Colonic mucosa (tissue), 4 donors: Measurements from ENCODE around the gene ZBTB34. TPM values are rescaled to one million over a fixed set of nuclear protein-coding genes. Genes with fewer than 3 reads are reported as not detected.

Experiments
- DNase-seq: peaks from one replicate; pipeline ENCODE4 v3.0.0-alpha.2; 2020
- H3K27ac ChIP-seq: fragments of 200-600 bp; one replicate; pipeline ENCODE4 v1.8.0; 2021
- H3K27me3 ChIP-seq: fragments of 200-600 bp; one replicate; pipeline ENCODE4 v1.8.0; 2021
- H3K36me3 ChIP-seq: fragments of 200-600 bp; one replicate; pipeline ENCODE4 v1.8.0; 2021
- H3K4me1 ChIP-seq: fragments of 200-600 bp; one replicate; pipeline ENCODE4 v1.8.0; 2021; ENCODE audit warnings: mild to moderate bottlenecking
- H3K4me3 ChIP-seq: fragments of 200-600 bp; one replicate; pipeline ENCODE4 v1.8.0; 2021
- H3K9ac ChIP-seq, 2 donors: one replicate each; pipeline ENCODE4 v1.7.0; 2013; ENCODE audit warnings: control low read depth in 2 of 2, low read depth in 2 of 2, low read length in 2 of 2
- H3K9me3 ChIP-seq: fragments of 200-600 bp; one replicate; pipeline ENCODE4 v1.8.0; 2021
- intact Hi-C: fragments of 100-400 bp; cut with DNase I; formaldehyde crosslinking; loops from one replicate; pipeline ENCODE4 v1.14.1; 2022
- total RNA-seq, 2 donors: library from RNA; stranded (reverse); fragmentation: NEBNext Ultra II Directional in 1 of 2; extraction: Animal tissue kit (Norgen Biotek cat#: 25700) in 1 of 2; gene quantifications; one replicate each; pipeline ENCODE4 v1.2.1, GENCODE V29; 2021
- TF ChIP-seq, protein P1 (sequence below): fragments of 200-600 bp; IDR thresholded peaks from one replicate; pipeline ENCODE4 v1.8.0; 2022; ENCODE audit warnings: antibody characterized with exemption, mild to moderate bottlenecking
- donor health status: healthy.
- donor health status: DM: no; HTN: no; CAD: no.
- donor health status: DM: no; HTN: no; CAD: no.

ZBTB34 gene
- total RNA-seq, 2 donors from 2014 or later: 4.6 to 10.3 TPM

DNA sequence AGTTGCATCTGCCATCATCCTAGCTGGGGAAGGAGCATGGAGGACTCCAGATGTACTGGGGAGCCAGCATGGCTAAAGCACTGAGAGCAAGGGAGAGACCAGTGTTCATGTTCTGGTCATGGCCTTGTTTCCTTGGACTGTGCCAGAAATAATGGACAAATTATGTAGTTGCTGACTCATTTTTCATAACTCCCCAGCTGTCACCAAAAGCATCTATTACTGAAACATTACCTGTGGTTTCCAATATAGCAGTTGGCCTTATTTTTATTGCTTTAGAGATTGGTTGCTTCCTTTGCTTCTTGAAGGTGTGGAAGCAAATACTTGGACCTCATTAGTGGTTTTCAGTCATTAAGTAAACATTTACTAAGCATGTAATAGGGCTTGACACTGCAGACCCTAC, 65.4 kb downstream of the ZBTB34 start:
- TF ChIP-seq, protein P1, sequence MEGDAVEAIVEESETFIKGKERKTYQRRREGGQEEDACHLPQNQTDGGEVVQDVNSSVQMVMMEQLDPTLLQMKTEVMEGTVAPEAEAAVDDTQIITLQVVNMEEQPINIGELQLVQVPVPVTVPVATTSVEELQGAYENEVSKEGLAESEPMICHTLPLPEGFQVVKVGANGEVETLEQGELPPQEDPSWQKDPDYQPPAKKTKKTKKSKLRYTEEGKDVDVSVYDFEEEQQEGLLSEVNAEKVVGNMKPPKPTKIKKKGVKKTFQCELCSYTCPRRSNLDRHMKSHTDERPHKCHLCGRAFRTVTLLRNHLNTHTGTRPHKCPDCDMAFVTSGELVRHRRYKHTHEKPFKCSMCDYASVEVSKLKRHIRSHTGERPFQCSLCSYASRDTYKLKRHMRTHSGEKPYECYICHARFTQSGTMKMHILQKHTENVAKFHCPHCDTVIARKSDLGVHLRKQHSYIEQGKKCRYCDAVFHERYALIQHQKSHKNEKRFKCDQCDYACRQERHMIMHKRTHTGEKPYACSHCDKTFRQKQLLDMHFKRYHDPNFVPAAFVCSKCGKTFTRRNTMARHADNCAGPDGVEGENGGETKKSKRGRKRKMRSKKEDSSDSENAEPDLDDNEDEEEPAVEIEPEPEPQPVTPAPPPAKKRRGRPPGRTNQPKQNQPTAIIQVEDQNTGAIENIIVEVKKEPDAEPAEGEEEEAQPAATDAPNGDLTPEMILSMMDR: no peak
- H3K9ac ChIP-seq: no peak overlapping the region
- no peaks in the 10 kb centered on the region for H3K36me3 ChIP-seq
- H3K27ac ChIP-seq: no peak overlapping the region
- H3K27me3 ChIP-seq: no peaks in the 10 kb centered on the region
- no peak overlapping the region for H3K4me3 ChIP-seq
- no peaks in the 10 kb centered on the region for H3K4me1 ChIP-seq
- intact Hi-C loops: no loop called here
- H3K9me3 ChIP-seq: no peaks in the 10 kb centered on the region
- no peak for DNase-seq

DNA sequence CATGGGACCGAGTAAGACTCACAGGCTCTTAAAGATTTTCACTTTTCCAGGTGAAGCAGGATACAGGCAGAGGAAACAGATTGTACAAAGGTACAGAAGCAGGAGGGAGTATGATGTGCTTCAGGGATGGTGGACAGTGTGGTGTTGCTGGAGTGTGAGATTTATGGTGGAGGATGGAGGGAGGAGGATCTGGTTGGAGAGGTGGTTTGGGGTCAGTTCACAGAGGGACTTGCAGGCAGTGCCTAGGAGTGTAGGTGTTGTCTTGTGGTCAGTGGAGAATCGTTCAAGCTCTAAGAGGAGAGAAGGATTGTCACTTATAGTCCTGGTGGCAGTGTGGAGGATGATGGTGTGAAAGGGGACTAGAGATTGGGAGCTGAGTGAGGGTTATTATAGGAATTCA, 65.9 kb downstream of the ZBTB34 start:
- intact Hi-C loops: no loop called here
- no peak for DNase-seq

DNA sequence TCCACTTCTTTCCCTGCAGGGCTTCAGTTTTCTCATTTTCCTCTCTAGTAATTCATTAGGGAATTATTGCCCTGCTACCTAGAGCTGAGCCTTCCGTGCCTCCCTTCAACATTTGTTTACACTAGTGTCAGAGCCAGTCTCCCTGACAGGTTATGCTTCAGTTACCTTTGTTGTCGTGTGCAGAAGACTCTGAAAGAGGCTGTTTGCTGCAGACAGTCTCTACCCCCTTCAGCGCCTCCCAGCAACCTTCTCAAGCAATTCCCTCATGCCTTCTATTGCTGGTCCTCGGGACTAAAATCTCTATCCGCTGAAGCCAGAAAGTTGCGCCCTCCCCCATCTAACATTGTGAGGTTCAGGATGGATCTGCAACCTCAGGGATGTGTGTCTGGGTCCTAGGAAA, 67.0 kb downstream of the ZBTB34 start:
- H3K36me3 ChIP-seq: no peaks in the 10 kb centered on the region
- H3K9ac ChIP-seq: no peak overlapping the region
- intact Hi-C loops: no loop called here
- H3K27ac ChIP-seq: no peak overlapping the region
- no peak overlapping the region for H3K4me3 ChIP-seq
- no peaks in the 10 kb centered on the region for H3K4me1 ChIP-seq
- DNase-seq: no peak
- TF ChIP-seq, protein P1: no peak
- H3K27me3 ChIP-seq: no peaks in the 10 kb centered on the region
- no peaks in the 10 kb centered on the region for H3K9me3 ChIP-seq

More for the DNA sequence above, 65.9 kb downstream of the ZBTB34 start:
- TF ChIP-seq, protein P1: no peak
- H3K27me3 ChIP-seq: no peaks in the 10 kb centered on the region
- no peaks in the 10 kb centered on the region for H3K9me3 ChIP-seq
- no peaks in the 10 kb centered on the region for H3K36me3 ChIP-seq
- H3K4me1 ChIP-seq: no peaks in the 10 kb centered on the region
- H3K27ac ChIP-seq: no peak overlapping the region
- H3K4me3 ChIP-seq: no peak overlapping the region
- H3K9ac ChIP-seq: no peak overlapping the region

DNA sequence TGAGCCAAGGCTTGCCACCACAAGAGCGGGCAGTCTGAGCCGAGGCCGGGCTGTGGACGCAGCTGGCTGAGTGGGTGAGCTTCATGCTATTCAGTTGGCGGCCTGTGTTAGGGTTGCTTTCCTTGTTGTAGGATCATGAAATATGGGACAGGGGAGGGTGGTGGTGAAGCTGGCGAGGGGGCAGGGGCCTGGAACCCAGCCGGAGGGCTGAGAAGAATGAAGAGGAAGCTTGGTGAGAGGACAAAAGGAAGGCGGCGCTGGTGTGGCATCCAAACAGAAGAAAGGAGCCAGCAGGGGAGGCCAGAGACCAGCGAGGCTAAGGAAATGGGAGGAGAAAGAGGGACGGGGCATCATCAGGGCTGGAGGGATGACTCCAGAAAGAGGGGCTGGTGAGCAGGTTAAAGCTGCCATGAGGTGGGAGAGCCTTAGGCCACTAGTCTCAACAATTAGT, 72.5 kb downstream of the ZBTB34 start:
- H3K4me1 ChIP-seq: no peaks in the 10 kb centered on the region
- no peaks in the 10 kb centered on the region for H3K27me3 ChIP-seq
- no peak overlapping the region for H3K27ac ChIP-seq
- H3K9me3 ChIP-seq: no peaks in the 10 kb centered on the region
- no peak for DNase-seq
- TF ChIP-seq, protein P1: no peak
- no peaks in the 10 kb centered on the region for H3K36me3 ChIP-seq
- H3K9ac ChIP-seq: no peak overlapping the region
- H3K4me3 ChIP-seq: no peak overlapping the region
- intact Hi-C loops: no loop called here

DNA sequence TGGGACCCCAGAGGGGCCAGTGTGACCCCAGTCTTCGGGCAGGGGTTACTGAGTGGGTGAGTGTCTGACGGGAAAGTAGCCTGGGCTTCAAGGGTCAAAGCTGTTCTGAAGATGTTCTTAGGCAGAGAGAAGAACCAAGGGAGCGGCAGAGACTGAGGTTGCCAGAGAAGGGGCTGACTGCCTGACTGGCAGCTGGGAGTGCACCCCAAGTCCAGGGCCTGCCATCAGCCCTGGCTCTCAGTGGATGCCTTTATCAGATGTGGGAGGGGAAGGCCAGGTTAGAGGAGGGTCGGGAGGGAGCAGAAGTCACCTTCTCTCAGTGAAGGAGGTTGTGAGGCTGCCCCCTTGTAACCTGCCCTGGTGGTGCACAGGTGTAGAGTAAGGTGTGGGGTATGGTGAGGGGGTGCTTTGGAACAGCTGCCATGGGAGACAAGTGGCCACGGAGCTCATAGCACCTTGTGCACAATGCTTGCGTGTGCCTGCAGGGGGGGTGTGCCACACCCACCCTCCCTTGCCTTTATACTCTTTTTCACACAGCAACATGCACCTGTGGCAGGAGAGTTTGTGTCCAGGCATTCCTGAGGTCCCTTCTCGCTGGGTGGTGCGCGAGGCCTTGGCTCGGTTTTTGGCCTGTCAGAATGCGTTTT, 73.0 kb downstream of the ZBTB34 start:
- no peaks in the 10 kb centered on the region for H3K36me3 ChIP-seq
- TF ChIP-seq, protein P1: no peak
- no peak overlapping the region for H3K4me3 ChIP-seq
- intact Hi-C loops: no loop called here
- no peak overlapping the region for H3K9ac ChIP-seq
- no peak for DNase-seq
- H3K27me3 ChIP-seq: no peaks in the 10 kb centered on the region
- H3K4me1 ChIP-seq: no peaks in the 10 kb centered on the region
- H3K9me3 ChIP-seq: no peaks in the 10 kb centered on the region
- H3K27ac ChIP-seq: no peak overlapping the region
